Measurements from ENCODE around the gene ZZZ3.
"Not testable (repeated sequence)": the region's sequence is repeated elsewhere in the genome, so short reads cannot be mapped to it uniquely, and the experiment has no call there.

ZZZ3 gene

DNA sequence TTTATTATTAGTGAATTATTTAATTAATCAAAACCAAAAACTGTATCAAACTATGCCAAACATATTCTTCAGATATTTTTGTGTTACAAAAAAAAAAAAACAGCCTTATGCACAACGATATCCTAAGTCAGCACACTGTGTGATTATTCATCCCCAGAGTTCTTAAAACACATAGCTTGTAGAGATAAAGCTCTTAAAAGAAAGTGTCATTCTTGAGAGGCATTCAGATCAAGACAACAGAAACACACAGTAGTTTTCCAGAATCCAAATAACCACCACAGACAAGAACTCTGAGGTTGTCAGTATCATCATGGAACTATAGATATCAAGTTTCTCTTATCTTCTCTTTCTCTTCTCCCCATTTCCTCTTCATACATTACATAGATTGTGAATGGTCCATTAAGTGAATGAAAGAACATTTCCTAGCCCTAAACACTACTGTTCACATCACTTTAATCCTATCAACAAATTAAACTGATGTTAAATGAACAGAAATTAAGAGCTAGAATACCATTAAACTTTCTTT lies 13.5 kb downstream of the ZZZ3 start:
- DNase-seq: no peak

DNA sequence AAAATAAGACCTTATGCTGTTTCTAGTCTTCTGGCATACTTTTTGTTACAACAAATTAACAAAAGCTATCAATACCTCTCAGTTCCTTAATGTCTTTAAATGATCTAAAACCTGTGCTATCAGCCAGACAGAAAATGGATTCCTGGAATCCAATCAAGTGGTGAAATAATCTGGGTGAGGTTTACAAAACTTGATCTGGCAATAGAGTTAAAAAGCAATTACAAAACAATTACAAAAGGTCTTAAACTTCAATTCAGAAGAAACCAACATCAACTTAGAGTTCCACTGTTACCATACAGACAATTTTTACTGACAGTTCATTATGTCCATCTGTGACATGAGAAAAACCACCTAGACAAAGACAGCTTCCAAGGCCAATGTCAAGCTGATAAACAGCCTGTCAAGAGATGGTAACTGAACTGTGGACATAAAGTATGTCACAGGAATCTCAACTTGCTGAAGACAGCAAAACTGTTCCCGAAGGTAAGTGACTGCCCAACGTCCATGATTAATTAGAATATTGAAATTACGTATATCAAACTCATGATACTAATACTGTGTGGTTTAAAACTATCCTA lies 17.4 kb downstream of the ZZZ3 start:
- no peak for DNase-seq

DNA sequence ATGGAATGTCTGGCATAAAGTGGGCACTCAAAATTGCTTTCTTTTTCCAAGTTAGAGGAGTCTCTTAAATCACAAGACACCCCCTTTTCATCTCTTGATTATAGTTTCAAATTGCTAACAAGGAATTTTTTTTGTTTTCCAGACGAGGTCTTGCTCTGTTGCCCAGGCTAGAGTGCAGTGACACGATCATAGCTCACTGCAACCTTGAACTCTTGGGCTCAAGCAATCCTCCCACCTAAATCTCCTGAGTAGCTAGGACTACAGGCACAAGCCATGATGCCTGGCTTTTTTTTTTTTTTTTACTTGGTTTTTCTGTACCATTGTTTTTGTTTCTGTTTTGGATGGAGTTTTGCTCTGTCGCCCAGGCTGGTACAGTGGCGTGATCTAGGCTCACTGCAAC lies 20.8 kb downstream of the ZZZ3 start:
- no peak for DNase-seq

DNA sequence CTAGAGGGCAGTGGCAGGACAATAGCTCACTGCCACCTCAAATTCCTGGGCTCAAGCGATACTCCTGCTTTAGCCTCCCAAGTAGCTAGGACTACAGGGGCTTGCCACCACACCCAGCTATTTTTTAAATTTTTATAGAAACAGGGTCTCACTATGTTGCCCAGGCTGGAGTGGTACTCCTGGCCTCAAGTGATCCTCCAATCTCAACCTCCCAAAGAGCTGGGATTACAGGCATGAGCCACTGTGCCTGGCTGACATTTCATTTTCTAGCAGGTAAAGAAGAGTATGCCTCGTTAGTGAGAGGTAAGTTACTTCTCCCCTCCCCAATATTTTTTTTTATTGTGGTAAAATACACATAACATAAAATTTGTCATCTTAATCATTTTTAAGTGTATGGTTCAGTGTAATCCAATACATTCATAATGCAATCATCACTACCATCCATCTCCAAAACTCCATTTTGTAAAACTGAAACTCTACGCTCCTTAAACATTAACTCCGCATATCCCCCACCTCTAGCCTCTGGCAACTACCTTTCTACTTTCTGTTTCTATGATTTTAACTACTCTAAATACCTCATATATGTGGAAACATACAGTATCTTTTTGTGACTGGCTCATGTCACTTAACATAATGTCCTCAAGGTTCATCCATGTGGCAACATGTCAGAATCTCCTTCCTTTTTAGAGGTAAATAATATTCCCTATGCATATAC lies 22.4 kb downstream of the ZZZ3 start:
- no peak for DNase-seq

DNA sequence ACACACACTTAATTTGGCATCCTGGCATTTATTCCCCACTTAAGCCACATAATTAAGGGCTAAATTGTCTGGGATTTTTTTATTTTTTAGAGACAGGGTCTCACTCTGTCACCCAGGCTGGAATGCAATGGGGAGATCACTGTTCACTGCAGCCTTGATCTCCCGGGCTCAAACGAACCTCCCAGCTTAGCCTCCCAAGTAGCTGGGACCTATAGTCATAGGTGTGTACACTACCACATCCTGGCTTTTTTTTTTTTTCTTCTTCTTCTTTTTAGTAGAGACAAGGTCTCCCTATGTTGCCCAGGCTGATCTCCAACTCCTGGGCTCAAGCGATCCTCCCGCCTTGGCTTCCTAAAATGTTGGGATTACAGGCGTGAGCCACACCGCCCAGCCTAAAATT lies 24.2 kb downstream of the ZZZ3 start:
- DNase-seq: no peak

DNA sequence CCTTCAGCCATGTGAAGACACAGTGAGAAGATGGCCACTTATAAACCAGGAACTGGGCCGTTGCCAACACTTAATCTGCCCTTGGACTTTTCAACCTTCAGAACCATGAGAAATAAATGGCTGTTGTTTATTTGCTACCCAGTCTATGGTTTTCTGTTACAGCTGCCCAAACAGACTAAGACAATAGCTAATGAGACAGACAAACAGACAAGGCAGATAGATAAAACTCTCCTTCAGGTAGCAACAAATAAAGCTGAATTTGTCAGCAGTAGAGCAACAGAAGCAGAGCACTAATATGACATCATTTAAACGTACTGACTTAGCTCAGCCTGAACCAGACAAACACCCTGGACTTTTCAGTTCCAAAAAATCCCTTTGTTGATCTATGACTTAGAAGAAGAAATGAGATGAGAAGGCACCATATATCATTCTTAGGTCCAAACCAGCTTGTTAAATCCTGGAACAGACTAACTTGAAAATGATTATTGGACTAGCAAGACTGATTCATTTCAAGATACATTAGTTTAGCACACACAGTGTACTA lies 27.0 kb downstream of the ZZZ3 start:
- DNase-seq: no peak

DNA sequence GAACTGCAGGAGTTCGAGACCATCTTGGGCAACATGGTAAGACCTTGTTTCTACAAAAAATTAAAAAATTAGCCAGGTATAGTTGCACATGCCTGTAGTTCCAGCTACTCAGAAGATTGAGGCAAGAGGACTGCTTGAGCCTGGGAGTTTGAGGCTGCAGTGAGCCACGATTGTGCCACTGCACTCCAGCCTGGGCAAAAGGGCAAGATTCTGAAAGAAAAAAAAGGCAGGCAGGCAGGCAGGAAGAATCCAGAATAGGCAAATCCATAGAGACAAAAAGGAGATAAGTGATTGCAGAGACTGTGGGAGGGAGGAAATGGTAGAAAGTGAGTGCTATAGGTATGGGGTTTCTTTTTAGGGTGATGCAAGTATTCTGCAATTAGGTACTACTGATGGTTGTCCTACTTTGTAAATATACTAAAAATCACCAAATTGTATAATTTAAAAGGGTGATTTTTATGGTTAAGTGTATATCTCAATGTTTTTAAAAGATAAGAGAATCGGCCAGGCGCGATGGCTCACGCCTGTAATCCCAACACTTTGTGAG lies 29.4 kb downstream of the ZZZ3 start:
- no peak for DNase-seq

DNA sequence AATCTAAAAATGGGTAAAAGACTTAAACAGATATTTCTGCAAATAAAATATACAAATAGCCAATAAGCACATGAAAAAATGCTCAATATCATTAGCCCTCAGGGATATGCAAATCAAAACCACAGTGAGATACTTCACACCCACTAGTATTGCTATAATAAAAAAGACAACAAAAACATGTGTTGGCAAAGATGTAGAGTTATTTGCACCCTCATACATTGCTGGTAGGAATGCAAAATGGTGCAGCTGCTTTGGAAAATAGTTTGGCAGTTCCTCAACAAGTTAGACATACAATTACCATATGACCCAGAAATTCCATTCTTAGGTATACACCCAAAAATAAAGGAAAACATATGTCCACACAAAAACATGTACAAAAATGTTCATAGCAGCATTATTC lies 30.2 kb downstream of the ZZZ3 start:
- no peak for DNase-seq

DNA sequence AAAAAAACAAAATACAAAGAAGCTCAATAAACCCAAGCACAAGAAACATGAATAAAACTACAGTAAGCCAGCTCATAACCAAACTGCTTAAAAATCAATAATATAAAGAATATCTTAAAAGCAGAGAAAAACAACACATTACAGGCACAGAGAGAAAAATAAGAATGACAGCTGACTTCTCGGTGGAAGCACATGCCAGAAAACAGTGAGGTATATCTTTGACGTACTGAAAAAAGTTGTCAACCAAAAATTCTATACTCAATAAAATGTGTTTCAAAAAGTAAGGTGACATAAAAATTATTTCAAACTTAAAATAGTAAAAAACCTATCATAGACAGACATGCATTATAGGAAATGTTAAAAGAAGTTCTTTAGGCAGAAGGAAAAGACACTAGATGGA lies 33.3 kb downstream of the ZZZ3 start:
- no peak for DNase-seq

DNA sequence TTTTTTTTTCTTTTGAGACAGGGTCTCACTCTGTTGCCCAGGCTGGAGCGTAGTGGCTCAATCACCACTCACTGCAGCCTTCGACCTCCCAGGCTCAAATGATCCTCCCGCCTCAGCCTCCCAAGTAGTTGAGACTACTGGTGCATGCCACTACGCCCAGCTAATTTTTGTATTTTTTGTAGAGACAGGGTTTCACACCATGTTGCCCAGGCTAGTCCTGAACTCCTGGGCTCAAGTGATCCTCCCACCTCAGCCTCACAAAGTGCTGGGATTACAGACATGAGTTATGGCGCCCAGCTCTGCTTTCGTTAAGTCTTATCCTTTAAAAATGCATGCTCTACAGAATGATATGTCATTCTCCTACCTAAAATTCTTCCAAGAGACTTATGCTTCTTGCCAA lies 36.2 kb downstream of the ZZZ3 start:
- not testable (repeated sequence) for DNase-seq

DNA sequence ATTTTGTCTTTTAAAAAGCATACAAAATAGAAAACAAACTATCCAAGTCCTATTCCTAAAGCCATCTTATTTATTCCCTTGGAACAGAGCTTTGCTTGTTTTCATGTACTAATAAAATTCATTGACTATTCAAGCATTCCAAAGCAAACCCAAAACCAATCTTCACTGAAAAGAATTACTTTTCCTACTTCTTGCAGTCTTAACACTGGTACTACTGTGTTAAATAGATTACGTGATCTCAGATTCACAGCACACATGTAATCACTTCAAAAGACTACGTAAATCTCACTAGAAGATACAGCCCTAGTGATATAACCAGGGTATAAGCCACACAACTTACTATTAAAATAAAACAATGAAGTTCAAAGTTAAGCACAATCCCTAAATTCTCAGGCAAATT lies 39.0 kb downstream of the ZZZ3 start:
- DNase-seq: no peak

DNA sequence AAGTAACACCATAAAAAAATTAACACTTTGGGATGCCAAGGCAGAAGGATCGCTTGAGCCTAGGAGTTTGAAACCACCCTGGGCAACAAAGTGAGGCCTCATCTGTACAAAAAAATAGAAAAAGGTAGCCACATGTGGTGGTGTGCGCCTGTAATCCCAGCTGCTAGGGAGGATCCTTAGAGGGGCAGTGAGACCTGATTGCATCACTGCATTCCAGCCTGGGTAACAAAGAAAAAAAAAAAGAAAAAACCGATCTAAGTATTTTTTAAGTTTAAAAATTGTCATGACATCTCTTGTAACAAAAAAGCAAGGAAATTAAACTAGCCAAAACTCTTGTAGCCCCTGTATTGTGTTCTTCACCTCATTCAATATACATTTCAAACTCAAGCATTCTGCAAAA lies 39.5 kb downstream of the ZZZ3 start:
- DNase-seq: no peak

DNA sequence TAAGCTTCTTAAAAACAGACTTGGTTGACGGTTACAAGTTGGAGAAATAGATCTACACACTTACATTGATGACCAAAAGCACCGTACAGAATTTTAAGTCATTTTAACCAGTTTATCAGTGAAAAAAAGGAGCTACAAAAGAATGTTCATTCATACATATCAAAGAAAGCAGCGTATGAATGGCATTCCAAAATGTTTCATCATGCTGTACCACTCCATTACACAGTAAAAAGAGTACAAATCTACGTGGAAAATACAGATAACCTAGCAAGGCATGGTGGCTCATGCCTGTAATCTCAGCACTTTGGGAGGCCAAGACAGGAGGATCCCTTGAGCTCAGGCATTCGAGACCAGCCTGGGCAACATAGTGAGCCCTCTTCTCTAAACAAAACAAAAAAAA lies 40.3 kb downstream of the ZZZ3 start:
- DNase-seq: no peak

DNA sequence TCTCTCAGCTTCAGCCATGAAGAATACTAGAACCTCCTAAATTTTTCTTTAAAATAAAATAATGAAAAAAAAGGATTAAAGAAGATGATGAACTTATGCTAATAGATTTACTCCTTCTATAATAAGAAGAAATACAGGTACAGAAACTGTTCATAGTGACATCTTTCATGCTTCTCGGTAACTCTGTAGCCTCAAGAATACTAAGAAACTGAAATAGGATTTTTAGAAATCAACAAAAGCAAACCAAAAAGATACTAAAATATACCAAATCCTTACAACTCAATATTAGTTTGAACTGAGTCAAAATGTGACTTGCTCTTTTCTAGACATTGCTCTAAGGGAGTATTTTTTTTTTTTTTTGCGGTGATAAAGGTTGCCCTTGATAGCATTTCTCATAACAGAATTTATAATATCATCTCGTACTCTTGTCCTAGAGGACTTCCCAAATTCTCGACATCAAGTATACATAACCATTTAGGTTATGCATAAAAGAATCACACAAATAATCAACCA lies 42.8 kb downstream of the ZZZ3 start:
- no peak for DNase-seq

DNA sequence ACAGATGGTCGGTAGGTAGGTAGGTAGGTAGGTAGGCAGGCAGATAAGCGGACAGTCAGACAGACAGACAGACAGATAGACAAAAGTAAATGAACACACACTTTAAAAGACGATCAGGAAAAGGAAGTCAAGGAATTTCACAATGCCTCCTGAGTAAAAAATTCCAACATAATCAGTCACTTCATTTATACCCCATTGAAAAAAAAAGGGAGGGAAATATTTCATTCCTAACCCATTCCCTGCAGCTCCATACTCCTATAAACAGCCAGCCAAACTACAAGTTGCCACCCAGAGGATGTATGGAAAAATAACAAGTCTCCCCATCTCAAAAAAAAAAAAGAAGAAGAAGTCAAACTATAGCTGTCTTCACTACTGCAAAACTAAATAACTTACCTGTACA lies 43.4 kb downstream of the ZZZ3 start:
- no peak for DNase-seq

DNA sequence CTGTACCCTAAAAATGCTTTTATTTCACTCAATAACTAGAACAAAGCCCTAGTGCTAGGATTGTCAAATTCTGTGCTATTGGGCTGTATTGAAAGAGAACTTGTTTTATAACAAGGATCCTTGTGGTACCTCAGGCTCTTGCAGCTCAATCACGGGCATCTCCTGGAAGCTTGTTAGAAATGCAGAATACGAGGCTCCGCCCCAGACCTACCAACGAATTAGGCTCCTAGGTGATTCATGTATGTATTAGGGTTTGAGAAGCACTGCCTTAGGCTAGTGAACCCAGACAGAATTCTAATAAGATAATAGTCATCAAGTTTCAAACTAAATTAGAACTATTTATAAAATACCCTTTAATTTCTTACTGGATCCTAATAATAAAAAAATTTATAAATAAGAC lies 45.6 kb downstream of the ZZZ3 start:
- DNase-seq: no peak

All from GOT3 (cell line).